ENCODE results near the gene CDHR5.
A peak's percentile ranks its signal among the peaks of the same experiment; 100 is the strongest.

The CDHR5 gene

DNA sequence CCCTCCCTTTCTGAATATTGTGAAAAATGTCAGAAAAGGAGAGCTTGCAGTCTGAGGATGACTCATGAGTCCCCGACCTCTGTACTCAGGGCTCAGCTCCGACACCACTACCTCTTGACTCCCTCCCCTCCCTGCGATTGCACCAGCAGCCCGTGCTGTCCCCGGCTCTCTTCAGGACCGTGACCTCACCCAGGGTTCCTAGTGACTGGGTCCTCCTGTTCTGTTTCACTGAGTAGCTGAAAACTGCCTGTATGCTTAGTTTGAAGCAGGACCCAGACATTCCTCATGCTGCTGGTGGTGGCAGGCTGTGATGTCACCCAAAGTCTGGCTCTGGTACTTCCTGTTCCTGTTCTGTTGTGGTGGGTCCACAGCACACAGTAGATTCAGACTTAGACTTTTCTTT lies 36.8 kb downstream of the CDHR5 start:
- Histone ChIP-seq H2AFZ (ENCODE audit: low read depth) (no peak overlapping the region), H3K36me3 (ENCODE audit: insufficient read depth) (peaks cover 3% of the 10 kb centered on the region; the same call in 1 of the 2 replicates), H3K79me2 (ENCODE audit: insufficient read depth, low read depth) (peaks cover 24% of the 10 kb centered on the region; the same call in 1 of the 2 replicates), H3K4me1 (ENCODE audit: low read depth, poor library complexity, severe bottlenecking) (peaks cover 23% of the 10 kb centered on the region), H3K27ac (peak overlapping the region; percentile 18; the same call in 1 of the 2 replicates), H3K27me3 (ENCODE audit: insufficient read depth, low read depth) (no peaks in the 10 kb centered on the region), H3K9ac (no peak overlapping the region), H3K4me2 (no peak overlapping the region; the same call in 1 of the 2 replicates), H3K4me3 (IDR thresholded peaks at IDR 0.05; ENCODE audit: insufficient read depth, low read depth, low read length) (no peak overlapping the region), H4K20me1 (ENCODE audit: insufficient read depth) (no peaks in the 10 kb centered on the region)
- TF ChIP-seq, protein P1, sequence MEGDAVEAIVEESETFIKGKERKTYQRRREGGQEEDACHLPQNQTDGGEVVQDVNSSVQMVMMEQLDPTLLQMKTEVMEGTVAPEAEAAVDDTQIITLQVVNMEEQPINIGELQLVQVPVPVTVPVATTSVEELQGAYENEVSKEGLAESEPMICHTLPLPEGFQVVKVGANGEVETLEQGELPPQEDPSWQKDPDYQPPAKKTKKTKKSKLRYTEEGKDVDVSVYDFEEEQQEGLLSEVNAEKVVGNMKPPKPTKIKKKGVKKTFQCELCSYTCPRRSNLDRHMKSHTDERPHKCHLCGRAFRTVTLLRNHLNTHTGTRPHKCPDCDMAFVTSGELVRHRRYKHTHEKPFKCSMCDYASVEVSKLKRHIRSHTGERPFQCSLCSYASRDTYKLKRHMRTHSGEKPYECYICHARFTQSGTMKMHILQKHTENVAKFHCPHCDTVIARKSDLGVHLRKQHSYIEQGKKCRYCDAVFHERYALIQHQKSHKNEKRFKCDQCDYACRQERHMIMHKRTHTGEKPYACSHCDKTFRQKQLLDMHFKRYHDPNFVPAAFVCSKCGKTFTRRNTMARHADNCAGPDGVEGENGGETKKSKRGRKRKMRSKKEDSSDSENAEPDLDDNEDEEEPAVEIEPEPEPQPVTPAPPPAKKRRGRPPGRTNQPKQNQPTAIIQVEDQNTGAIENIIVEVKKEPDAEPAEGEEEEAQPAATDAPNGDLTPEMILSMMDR (conservative IDR thresholded peaks at IDR 0.05; ENCODE audit: low read depth, low read length) = no peak

DNA sequence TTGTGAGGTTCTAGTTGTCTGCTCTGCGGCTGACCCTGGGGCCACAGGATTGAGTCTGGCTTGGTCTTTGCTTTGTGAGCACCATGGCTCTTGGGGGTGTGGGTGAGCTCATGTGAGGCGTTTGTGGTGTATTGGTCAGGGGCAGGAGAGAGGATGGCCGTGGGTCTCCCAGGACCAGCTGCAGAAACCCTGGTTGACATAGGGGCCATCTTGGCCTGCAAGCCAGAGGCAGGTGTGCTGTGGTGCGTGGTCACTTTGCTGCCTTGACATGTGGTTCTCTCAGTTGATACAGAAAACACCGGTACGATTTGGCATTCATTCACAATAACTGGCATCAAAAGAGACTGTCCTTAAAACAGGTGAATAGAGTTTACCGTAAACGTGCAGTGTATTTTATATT lies 37.2 kb downstream of the CDHR5 start:
- TF ChIP-seq, protein P1 (conservative IDR thresholded peaks at IDR 0.05; ENCODE audit: low read depth, low read length) = no peak
- H3K4me2 ChIP-seq = no peak overlapping the region; the same call in 1 of the 2 replicates
- no peak overlapping the region for H3K9ac ChIP-seq
- no peaks in the 10 kb centered on the region for H3K27me3 ChIP-seq (ENCODE audit: insufficient read depth, low read depth)
- no peaks in the 10 kb centered on the region for H3K36me3 ChIP-seq (ENCODE audit: insufficient read depth)
- no peak overlapping the region for H2AFZ ChIP-seq (ENCODE audit: low read depth)
- peaks cover 24% of the 10 kb centered on the region; the same call in 1 of the 2 replicates for H3K79me2 ChIP-seq (ENCODE audit: insufficient read depth, low read depth)
- H3K4me3 ChIP-seq (IDR thresholded peaks at IDR 0.05; ENCODE audit: insufficient read depth, low read depth, low read length) = no peak overlapping the region
- peak overlapping the region; percentile 18; the same call in 1 of the 2 replicates for H3K27ac ChIP-seq
- H3K4me1 ChIP-seq (ENCODE audit: low read depth, poor library complexity, severe bottlenecking) = peaks cover 23% of the 10 kb centered on the region
- no peaks in the 10 kb centered on the region for H4K20me1 ChIP-seq (ENCODE audit: insufficient read depth)

DNA sequence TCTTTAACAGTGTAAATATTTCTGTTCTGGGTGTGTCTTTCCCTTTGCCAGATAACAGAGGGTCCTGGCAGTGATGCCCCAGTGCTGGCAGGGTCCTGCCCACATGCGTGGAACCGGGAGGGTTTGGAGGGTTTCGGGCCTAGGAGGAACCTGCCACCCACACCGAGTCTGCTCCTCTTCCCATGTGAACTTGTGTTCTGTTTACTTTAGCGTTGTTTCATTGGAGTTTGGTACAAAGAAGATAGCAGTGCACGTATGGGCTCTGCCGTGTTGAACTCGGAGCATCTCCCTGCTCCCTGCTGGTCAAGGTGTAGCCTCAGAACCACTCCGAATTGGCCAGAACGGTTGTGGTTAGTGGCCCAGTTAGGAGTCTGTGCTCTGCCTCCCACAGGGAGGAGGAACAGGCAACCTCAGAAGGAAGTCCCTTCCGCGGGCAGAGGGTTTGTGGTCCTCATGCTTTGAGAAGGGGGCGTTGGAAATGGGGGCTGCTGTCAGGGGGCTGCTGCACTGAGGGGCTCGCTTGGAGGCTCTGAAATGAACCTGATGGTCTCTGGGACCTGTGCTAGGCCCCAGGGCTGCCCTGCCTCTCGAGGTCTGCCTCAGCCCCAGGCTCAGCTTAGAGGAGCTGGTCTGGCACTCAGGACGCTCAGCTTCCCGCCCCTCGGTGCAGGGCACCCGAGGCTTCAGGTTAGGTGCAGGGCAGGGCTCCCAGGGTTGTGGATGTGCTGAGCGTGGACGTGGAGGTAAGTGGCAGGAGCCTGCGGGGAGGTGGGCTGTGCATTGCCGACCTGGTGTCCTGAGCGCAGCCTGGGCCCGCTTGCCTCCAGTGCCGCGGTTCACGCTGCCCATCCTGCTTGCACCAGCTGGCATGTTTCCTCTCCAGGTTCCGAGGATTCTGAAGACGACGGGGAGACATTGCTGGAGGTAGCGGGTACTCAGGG lies 38.1 kb downstream of the CDHR5 start:
- Histone ChIP-seq H3K27ac (peak overlapping the region; percentile 18; the same call in 1 of the 2 replicates), H2AFZ (ENCODE audit: low read depth) (no peak overlapping the region), H3K4me1 (ENCODE audit: low read depth, poor library complexity, severe bottlenecking) (peaks cover 23% of the 10 kb centered on the region), H3K4me2 (no peak overlapping the region), H3K27me3 (ENCODE audit: insufficient read depth, low read depth) (no peaks in the 10 kb centered on the region), H3K9ac (no peak overlapping the region), H3K36me3 (ENCODE audit: insufficient read depth) (no peaks in the 10 kb centered on the region), H4K20me1 (ENCODE audit: insufficient read depth) (0 out of 2 replicates have a peak, but pooled peaks cover 5% of the 10 kb centered on the region), H3K79me2 (ENCODE audit: insufficient read depth, low read depth) (peaks cover 33% of the 10 kb centered on the region), H3K4me3 (IDR thresholded peaks at IDR 0.05; ENCODE audit: insufficient read depth, low read depth, low read length) (no peak overlapping the region)
- TF ChIP-seq, protein P1 (conservative IDR thresholded peaks at IDR 0.05; ENCODE audit: low read depth, low read length) = no peak

DNA sequence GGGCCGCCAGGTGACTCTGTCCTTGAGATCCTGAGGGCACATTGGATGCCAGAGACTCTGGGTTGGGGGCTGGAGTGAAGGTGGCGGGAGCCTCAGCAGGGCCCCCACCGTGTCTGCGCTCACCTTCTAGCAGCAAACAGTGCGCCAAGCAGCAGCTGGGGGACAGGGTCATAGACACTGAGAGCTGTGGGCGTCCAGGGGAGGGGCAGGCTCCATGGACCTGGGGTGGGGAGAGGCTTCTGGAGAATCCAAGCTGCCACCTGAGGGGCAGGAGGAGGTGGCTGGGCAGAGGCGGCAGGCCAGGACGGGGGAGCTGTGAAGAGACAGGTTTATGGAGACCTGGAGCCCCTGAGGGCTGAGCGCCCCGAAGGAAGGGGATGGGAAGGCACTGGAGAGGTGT lies 40.5 kb downstream of the CDHR5 start:
- Histone ChIP-seq H3K79me2 (ENCODE audit: insufficient read depth, low read depth) (peaks cover 54% of the 10 kb centered on the region), H3K36me3 (ENCODE audit: insufficient read depth) (no peaks in the 10 kb centered on the region)

More for the DNA sequence above, 40.5 kb downstream of the CDHR5 start:
- no peak overlapping the region for H3K9ac ChIP-seq
- TF ChIP-seq, protein P1 (conservative IDR thresholded peaks at IDR 0.05; ENCODE audit: low read depth, low read length) = no peak
- no peak overlapping the region for H3K4me2 ChIP-seq
- H2AFZ ChIP-seq (ENCODE audit: low read depth) = no peak overlapping the region
- peaks cover 27% of the 10 kb centered on the region for H4K20me1 ChIP-seq (ENCODE audit: insufficient read depth)
- no peak overlapping the region for H3K4me3 ChIP-seq (IDR thresholded peaks at IDR 0.05; ENCODE audit: insufficient read depth, low read depth, low read length)
- H3K27ac ChIP-seq = no peak overlapping the region
- H3K4me1 ChIP-seq (ENCODE audit: low read depth, poor library complexity, severe bottlenecking) = peaks cover 24% of the 10 kb centered on the region
- H3K27me3 ChIP-seq (ENCODE audit: insufficient read depth, low read depth) = no peaks in the 10 kb centered on the region
